ENCODE data around the gene OLFM2. TPM values are rescaled to one million over a fixed set of nuclear protein-coding genes. Genes with fewer than 3 reads are reported as not detected.
"Not testable (repeated sequence)": the region's sequence is repeated elsewhere in the genome, so short reads cannot be mapped to it uniquely, and the experiment has no call there.

OLFM2 gene
- total RNA-seq, 1 experiment from 2014 or later, result 19.9 TPM

DNA sequence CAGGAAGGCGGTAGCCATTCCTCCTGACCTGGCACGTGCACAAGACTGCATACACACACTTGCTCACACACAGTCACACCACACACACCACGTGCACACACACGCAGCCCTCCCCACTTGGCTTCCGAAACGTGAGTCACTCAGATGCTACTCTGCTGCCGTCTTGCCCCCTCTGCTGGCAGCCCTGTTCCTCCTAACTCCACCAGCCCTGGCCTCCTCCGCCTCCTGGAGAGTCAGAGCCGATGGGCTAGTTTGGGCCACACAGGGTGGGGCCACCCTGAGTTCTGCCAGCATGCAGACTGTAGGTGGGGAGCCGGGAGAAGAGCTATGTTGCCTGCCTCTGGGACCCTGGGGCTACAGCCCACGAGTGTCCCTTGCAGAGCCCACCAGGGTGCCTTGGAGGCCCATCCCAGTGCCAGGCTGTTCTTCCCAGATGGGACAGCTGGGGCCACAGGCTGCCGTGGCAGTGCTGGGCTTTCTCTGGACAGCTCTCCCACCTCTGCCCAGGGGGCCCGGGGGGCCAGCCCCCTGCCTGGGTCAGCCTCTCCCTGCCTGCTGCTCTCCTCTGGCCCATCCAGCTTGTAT lies 89.1 kb downstream of the OLFM2 start:
- ChIA-PET POLR2A (no interaction called here), RAD21 (ENCODE audit: low non-redundant PET in 1 of 2, low total read pairs in 2 of 2, uncharacterized antibody in 2 of 2, unreplicated experiment in 2 of 2) (no interaction called here), CTCF (no interaction called here)
- Histone ChIP-seq H3K9me3 (ENCODE audit: control insufficient read depth in 1 of 2, insufficient read depth in 1 of 2, low read depth in 1 of 2, low read length in 2 of 2) (no peaks in the 10 kb centered on the region), H3K4me2 (ENCODE audit: low read length) (peak overlapping the region; percentile 37; the same call in 1 of the 2 replicates), H4K20me1 (ENCODE audit: insufficient read depth) (no peaks in the 10 kb centered on the region), H3K27me3 (ENCODE audit: insufficient read depth, low read length) (no peaks in the 10 kb centered on the region), H3K27ac (ENCODE audit: low read depth, low read length) (peak overlapping the region; percentile 1; the same call in 1 of the 2 replicates), H3K9me2 (ENCODE audit: insufficient read depth) (no peaks in the 10 kb centered on the region), H2AFZ (ENCODE audit: low read depth, low read length, poor library complexity, severe bottlenecking) (no peak overlapping the region), H3K4me3 (replicated peaks in 1 of 2; ENCODE audit: low read depth in 1 of 2, low read length in 2 of 2) (no peak overlapping the region), H3K9ac (ENCODE audit: low read length) (peak overlapping the region; percentile 24; the same call in 1 of the 2 replicates), H3K36me3 (ENCODE audit: control insufficient read depth in 1 of 2, insufficient read depth in 2 of 2, low read length in 2 of 2) (peaks cover 5 to 17% of the 10 kb centered on the region in 2 experiments; a peak in 3 of 4 replicates), H3K79me2 (ENCODE audit: insufficient read depth, low read length) (peaks cover 11% of the 10 kb centered on the region; the same call in 1 of the 2 replicates), H3K4me1 (ENCODE audit: control insufficient read depth in 1 of 2, insufficient read depth in 2 of 2, low read length in 2 of 2) (peaks cover 0 to 14% of the 10 kb centered on the region in 2 experiments; a peak in 2 of 4 replicates)
- peak; percentile 71 for TF ChIP-seq RAD21 (IDR thresholded peaks at IDR 0.05; ENCODE audit: low read depth)
- TF ChIP-seq, protein P1, sequence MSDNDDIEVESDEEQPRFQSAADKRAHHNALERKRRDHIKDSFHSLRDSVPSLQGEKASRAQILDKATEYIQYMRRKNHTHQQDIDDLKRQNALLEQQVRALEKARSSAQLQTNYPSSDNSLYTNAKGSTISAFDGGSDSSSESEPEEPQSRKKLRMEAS (IDR thresholded peaks at IDR 0.05), result no peak
- no peak for TF ChIP-seq SP1 (IDR thresholded peaks at IDR 0.05; ENCODE audit: low read depth)
- TF ChIP-seq CEBPB (IDR thresholded peaks at IDR 0.05; ENCODE audit: low read depth), result no peak
- no peak for TF ChIP-seq EZH2 (IDR thresholded peaks at IDR 0.05)
- TF ChIP-seq TCF7L2 (IDR thresholded peaks at IDR 0.05; ENCODE audit: borderline replicate concordance, extremely low read depth, insufficient read depth, insufficient read length), result peak; percentile 11
- no peak for TF ChIP-seq SIN3A (IDR thresholded peaks at IDR 0.05; ENCODE audit: low read depth)
- no peak for TF ChIP-seq CBX3 (IDR thresholded peaks at IDR 0.05; ENCODE audit: low read depth)
- TF ChIP-seq, protein P2, sequence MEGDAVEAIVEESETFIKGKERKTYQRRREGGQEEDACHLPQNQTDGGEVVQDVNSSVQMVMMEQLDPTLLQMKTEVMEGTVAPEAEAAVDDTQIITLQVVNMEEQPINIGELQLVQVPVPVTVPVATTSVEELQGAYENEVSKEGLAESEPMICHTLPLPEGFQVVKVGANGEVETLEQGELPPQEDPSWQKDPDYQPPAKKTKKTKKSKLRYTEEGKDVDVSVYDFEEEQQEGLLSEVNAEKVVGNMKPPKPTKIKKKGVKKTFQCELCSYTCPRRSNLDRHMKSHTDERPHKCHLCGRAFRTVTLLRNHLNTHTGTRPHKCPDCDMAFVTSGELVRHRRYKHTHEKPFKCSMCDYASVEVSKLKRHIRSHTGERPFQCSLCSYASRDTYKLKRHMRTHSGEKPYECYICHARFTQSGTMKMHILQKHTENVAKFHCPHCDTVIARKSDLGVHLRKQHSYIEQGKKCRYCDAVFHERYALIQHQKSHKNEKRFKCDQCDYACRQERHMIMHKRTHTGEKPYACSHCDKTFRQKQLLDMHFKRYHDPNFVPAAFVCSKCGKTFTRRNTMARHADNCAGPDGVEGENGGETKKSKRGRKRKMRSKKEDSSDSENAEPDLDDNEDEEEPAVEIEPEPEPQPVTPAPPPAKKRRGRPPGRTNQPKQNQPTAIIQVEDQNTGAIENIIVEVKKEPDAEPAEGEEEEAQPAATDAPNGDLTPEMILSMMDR (IDR thresholded peaks at IDR 0.05 in 2 of 3, conservative IDR thresholded peaks at IDR 0.05 in 1 of 3; ENCODE audit: borderline replicate concordance in 1 of 3, insufficient read depth in 1 of 3, low read depth in 2 of 3, low read length in 2 of 3), result peak; percentile 46 to 73 (median 72); a peak in 5 of 6 replicates
- peak; percentile 56 for DNase-seq (ENCODE audit: low read depth, low spot score)
- peak; percentile 94 for ATAC-seq
- no TSS peak for BruUV-seq (replicated peaks)
- intact Hi-C loops (cut with micrococcal nuclease), result loop anchor here (1.0 to 5.0 kb wide), 4 partner anchors 12 to 710 kb away; partner anchors contain the start of gene PIN1

DNA sequence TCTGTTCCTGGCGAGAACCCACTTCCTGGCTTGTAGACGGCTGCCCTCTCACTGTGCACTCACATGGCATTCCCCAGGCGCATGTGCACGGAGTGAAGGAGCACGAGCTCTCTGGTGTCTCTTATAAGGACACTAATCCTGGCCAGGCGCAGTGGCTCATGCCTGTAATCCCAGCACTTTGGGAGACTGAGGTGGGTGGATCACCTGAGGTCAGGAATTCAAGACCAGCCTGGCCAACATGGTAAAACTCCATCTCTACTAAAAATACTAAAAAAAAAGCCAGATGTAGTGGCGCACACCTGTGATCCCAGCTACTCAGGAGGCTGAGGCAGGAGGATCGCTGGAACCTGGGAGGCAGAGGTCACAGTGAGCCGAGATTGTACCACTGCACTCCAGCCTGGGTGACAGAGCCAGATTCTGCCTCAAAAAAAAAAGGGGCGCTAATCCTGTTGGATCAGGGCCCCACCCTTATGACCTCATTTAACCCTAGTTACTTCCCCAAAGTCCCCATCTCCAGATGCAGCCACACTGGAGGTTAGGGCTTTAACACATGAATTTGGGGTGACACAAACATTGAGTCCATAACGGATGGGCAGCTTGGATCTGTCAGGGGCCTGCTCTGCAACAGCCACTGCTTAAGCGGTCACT lies 92.6 kb downstream of the OLFM2 start:
- POLR2A ChIA-PET; H3K9me2 ChIP-seq (ENCODE audit: insufficient read depth); H3K27ac ChIP-seq (ENCODE audit: low read depth, low read length); RAD21 ChIA-PET (ENCODE audit: low non-redundant PET in 1 of 2, low total read pairs in 2 of 2, uncharacterized antibody in 2 of 2, unreplicated experiment in 2 of 2); DNase-seq (ENCODE audit: low read depth, low spot score); H3K4me3 ChIP-seq (replicated peaks in 1 of 2; ENCODE audit: low read depth in 1 of 2, low read length in 2 of 2); CTCF ChIA-PET; BruUV-seq (replicated peaks); H3K9ac ChIP-seq (ENCODE audit: low read length); H4K20me1 ChIP-seq (ENCODE audit: insufficient read depth); H2AFZ ChIP-seq (ENCODE audit: low read depth, low read length, poor library complexity, severe bottlenecking); ATAC-seq; H3K4me2 ChIP-seq (ENCODE audit: low read length); intact Hi-C loops (cut with micrococcal nuclease); H3K27me3 ChIP-seq (ENCODE audit: insufficient read depth, low read length); H3K9me3 ChIP-seq (ENCODE audit: control insufficient read depth in 1 of 2, insufficient read depth in 1 of 2, low read depth in 1 of 2, low read length in 2 of 2): not testable (repeated sequence)
- Histone ChIP-seq H3K79me2 (ENCODE audit: insufficient read depth, low read length) (peaks cover 12% of the 10 kb centered on the region; the same call in 1 of the 2 replicates), H3K36me3 (ENCODE audit: control insufficient read depth in 1 of 2, insufficient read depth in 2 of 2, low read length in 2 of 2) (peaks cover 21 to 26% of the 10 kb centered on the region in 2 experiments; a peak in 3 of 4 replicates), H3K4me1 (ENCODE audit: control insufficient read depth in 1 of 2, insufficient read depth in 2 of 2, low read length in 2 of 2) (peaks cover 0 to 15% of the 10 kb centered on the region in 2 experiments; a peak in 2 of 4 replicates)
